H9 (cell line): ENCODE data around the gene TNFAIP3. TPM values are rescaled to one million over a fixed set of nuclear protein-coding genes. Genes with fewer than 3 reads are reported as not detected.

Experiments used
- DNase-seq: peaks from one replicate; pipeline ENCODE4 v3.0.0-alpha.2; 2017
- H2AFZ ChIP-seq: one replicate; pipeline ENCODE4 v1.6.1; 2013; ENCODE audit warnings: mild to moderate bottlenecking, low read length, control low read depth, moderate library complexity
- H2AK5ac ChIP-seq: 2 replicates; pipeline ENCODE4 v1.6.1; 2013; ENCODE audit warnings: low read length, control low read depth, mixed read lengths; ENCODE audit not compliant: insufficient read length
- H2BK120ac ChIP-seq: one replicate; pipeline ENCODE4 v1.6.1; 2013; ENCODE audit warnings: low read depth, mild to moderate bottlenecking, low read length, control low read depth, inconsistent platforms; ENCODE audit not compliant: poor library complexity, severe bottlenecking
- H2BK12ac ChIP-seq: 2 replicates; pipeline ENCODE4 v1.6.1; 2013; ENCODE audit warnings: low read length, control low read depth, mixed read lengths, low read depth; ENCODE audit not compliant: insufficient read length
- H2BK15ac ChIP-seq: 2 replicates; pipeline ENCODE4 v1.6.1; 2013; ENCODE audit warnings: low read depth, low read length, control low read depth
- H2BK20ac ChIP-seq: one replicate; pipeline ENCODE4 v1.6.1; 2013; ENCODE audit warnings: low read depth, mild to moderate bottlenecking, low read length, control low read depth, inconsistent platforms; ENCODE audit not compliant: poor library complexity, severe bottlenecking
- H2BK5ac ChIP-seq: 2 replicates; pipeline ENCODE4 v1.6.1; 2013; ENCODE audit warnings: low read length, control low read depth, mixed read lengths; ENCODE audit not compliant: insufficient read length
- H3K14ac ChIP-seq: 2 replicates; pipeline ENCODE4 v1.6.1; 2013; ENCODE audit warnings: low read length, control low read depth; ENCODE audit not compliant: insufficient read depth
- H3K18ac ChIP-seq: 2 replicates; pipeline ENCODE4 v1.6.1; 2013; ENCODE audit warnings: low read depth, mild to moderate bottlenecking, mixed read lengths, low read length, control low read depth; ENCODE audit not compliant: insufficient read length
- H3K23ac ChIP-seq: 2 replicates; pipeline ENCODE4 v1.6.1; 2013; ENCODE audit warnings: low read length, control low read depth, mixed read lengths, low read depth; ENCODE audit not compliant: insufficient read length
- H3K23me2 ChIP-seq: 2 replicates; pipeline ENCODE4 v1.6.1; 2013; ENCODE audit warnings: low read depth, mild to moderate bottlenecking, mixed read lengths, low read length, control low read depth; ENCODE audit not compliant: insufficient read length, poor library complexity, severe bottlenecking
- H3K27ac ChIP-seq: 2 replicates; pipeline ENCODE4 v1.5.1; 2013; ENCODE audit warnings: low read length, control low read depth, mixed read lengths, low read depth; ENCODE audit not compliant: insufficient read length
- H3K27me3 ChIP-seq: 2 replicates; pipeline ENCODE4 v1.6.1; 2013; ENCODE audit warnings: low read length, control low read depth, inconsistent platforms; ENCODE audit not compliant: insufficient read depth
- H3K4ac ChIP-seq: 2 replicates; pipeline ENCODE4 v1.6.1; 2013; ENCODE audit warnings: low read depth, mild to moderate bottlenecking, control low read depth, inconsistent platforms, low read length, moderate library complexity
- H3K4me1 ChIP-seq: 2 replicates; pipeline ENCODE4 v1.6.1; 2013; ENCODE audit warnings: low read length, control low read depth, inconsistent platforms; ENCODE audit not compliant: insufficient read depth
- H3K4me2 ChIP-seq: 2 replicates; pipeline ENCODE4 v1.6.1; 2013; ENCODE audit warnings: low read length, control low read depth, mixed read lengths; ENCODE audit not compliant: insufficient read length, insufficient read depth
- H3K56ac ChIP-seq: 2 replicates; pipeline ENCODE4 v1.6.1; 2013; ENCODE audit warnings: low read depth, mild to moderate bottlenecking, mixed read lengths, low read length, control low read depth; ENCODE audit not compliant: insufficient read length
- H3K79me1 ChIP-seq: 2 replicates; pipeline ENCODE4 v1.6.1; 2013; ENCODE audit warnings: low read depth, mild to moderate bottlenecking, moderate library complexity, low read length, control low read depth, inconsistent platforms; ENCODE audit not compliant: insufficient read depth, poor library complexity, severe bottlenecking
- H3K79me2 ChIP-seq: 2 replicates; pipeline ENCODE4 v1.6.1; 2013; ENCODE audit warnings: low read length, control low read depth, inconsistent platforms; ENCODE audit not compliant: insufficient read depth
- H3K9ac ChIP-seq: 2 replicates; pipeline ENCODE4 v1.6.1; 2013; ENCODE audit warnings: low read length, control low read depth, mixed read lengths; ENCODE audit not compliant: insufficient read length; ENCODE audit errors: extremely low read depth
- H3K9me3 ChIP-seq: one replicate; pipeline ENCODE4 v1.6.1; 2013; ENCODE audit warnings: low read depth, low read length, inconsistent platforms; ENCODE audit not compliant: control insufficient read depth
- H3T11ph ChIP-seq: one replicate; pipeline ENCODE4 v1.6.1; 2013; ENCODE audit warnings: mild to moderate bottlenecking, low read length, control low read depth, inconsistent platforms
- H4K20me1 ChIP-seq: one replicate; pipeline ENCODE4 v1.6.1; 2013; ENCODE audit not compliant: control insufficient read depth, insufficient read length, insufficient read depth
- H4K5ac ChIP-seq: 2 replicates; pipeline ENCODE4 v1.6.1; 2013; ENCODE audit warnings: low read depth, mild to moderate bottlenecking, mixed read lengths, low read length, control low read depth; ENCODE audit not compliant: insufficient read length
- H4K8ac ChIP-seq: replicated peaks from 2 replicates; pipeline ENCODE4 v1.6.1; 2013; ENCODE audit warnings: low read length, control low read depth, mixed read lengths, low read depth; ENCODE audit not compliant: insufficient read length
- H4K91ac ChIP-seq: 2 replicates; pipeline ENCODE4 v1.6.1; 2013; ENCODE audit warnings: low read depth, mild to moderate bottlenecking, moderate library complexity, mixed read lengths, low read length, control low read depth; ENCODE audit not compliant: insufficient read length
- H3K27ac Mint-ChIP-seq, 3 experiments: 2 replicates in 2 of 3; 3 replicates in 1 of 3; pipeline ENCODE4 v1.8.0; 2020 to 2021; ENCODE audit warnings: mixed read lengths in 3 of 3, mild to moderate bottlenecking in 1 of 3, moderate library complexity in 1 of 3
- H3K27me3 Mint-ChIP-seq: 2 replicates; pipeline ENCODE4 v1.8.0; 2021; ENCODE audit warnings: low read depth, mild to moderate bottlenecking, moderate library complexity, mixed read lengths
- H3K36me3 Mint-ChIP-seq, 3 experiments: 2 replicates in 2 of 3; 3 replicates in 1 of 3; pipeline ENCODE4 v1.8.0; 2020 to 2021; ENCODE audit warnings: low read depth in 3 of 3, mixed read lengths in 3 of 3; ENCODE audit not compliant: insufficient read depth in 1 of 3
- H3K4me1 Mint-ChIP-seq, 2 experiments: 2 replicates each; pipeline ENCODE4 v1.8.0; 2020; ENCODE audit warnings: mixed read lengths in 2 of 2
- H3K4me3 Mint-ChIP-seq, 2 experiments: 2 replicates in 1 of 2; 3 replicates in 1 of 2; pipeline ENCODE4 v1.8.0; 2020 to 2021; ENCODE audit warnings: mild to moderate bottlenecking in 2 of 2, mixed read lengths in 2 of 2, moderate library complexity in 1 of 2
- H3K9me3 Mint-ChIP-seq, 2 experiments: 2 replicates in 1 of 2; 3 replicates in 1 of 2; pipeline ENCODE4 v1.8.0; 2020; ENCODE audit warnings: mild to moderate bottlenecking in 2 of 2, mixed read lengths in 2 of 2, moderate library complexity in 1 of 2
- WGBS: extraction: QIAGEN DNeasy Blood & Tissue Kit; methylation state at CpG from one replicate; pipeline ENCODE4 v1.1.7; 2013; ENCODE audit warnings: missing lambda C conversion rate, low lambda C conversion rate, mixed read lengths; ENCODE audit not compliant: insufficient read length; ENCODE audit errors: extremely low coverage; 5-methylcytosine and 5-hydroxymethylcytosine counted together
- total RNA-seq: library from RNA; stranded (reverse); gene quantifications from 2 replicates; pipeline ENCODE4 v1.2.1, GENCODE V29; 2021
- TF ChIP-seq, protein P1 (sequence below): fragments of 200-600 bp; sonication (generic); conservative IDR thresholded peaks from 3 replicates; pipeline ENCODE4 v1.8.0; 2021; ENCODE audit warnings: antibody characterized with exemption, mild to moderate bottlenecking

TNFAIP3 gene
- total RNA-seq, 1 experiment from 2014 or later = 3.7 TPM

DNA sequence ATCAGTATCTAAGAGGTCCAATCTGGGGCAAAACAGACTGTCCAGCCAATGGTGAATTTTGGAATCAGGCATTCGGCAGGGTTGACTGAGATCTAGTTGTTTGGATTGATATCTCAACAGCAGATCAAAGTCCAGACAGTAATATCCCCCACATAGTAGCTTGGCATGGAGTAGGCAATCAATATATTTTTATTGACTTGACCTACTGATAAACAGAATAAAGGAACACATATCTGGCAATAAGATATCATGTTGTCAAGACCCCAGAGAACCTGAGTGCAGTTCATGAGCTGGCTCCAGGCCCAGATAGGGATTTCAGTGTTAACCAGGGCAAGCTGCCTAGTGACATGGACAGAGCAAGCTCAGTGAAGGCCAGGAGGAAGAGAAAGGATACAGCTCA, 34.4 kb downstream of the TNFAIP3 start:
- Histone ChIP-seq H3K9me3 (no peaks in the 10 kb centered on the region), H2BK120ac (no peak overlapping the region), H3K4me1 (no peaks in the 10 kb centered on the region), H3K27me3 (no peaks in the 10 kb centered on the region), H3K4ac (no peak overlapping the region), H3K4me2 (no peak overlapping the region), H3K79me2 (no peaks in the 10 kb centered on the region), H3K23me2 (no peaks in the 10 kb centered on the region), H4K5ac (no peak overlapping the region), H2BK12ac (no peak overlapping the region), H3K27ac (no peak overlapping the region), H2BK15ac (no peak overlapping the region), H3K18ac (no peak overlapping the region), H2AFZ (no peak overlapping the region), H3K79me1 (no peaks in the 10 kb centered on the region), H4K20me1 (no peaks in the 10 kb centered on the region), H2AK5ac (no peak overlapping the region), H3T11ph (no peak overlapping the region), H3K9ac (no peak overlapping the region), H3K56ac (no peak overlapping the region), H2BK5ac (no peak overlapping the region), H2BK20ac (no peak overlapping the region), H4K91ac (no peak overlapping the region), H3K23ac (no peak overlapping the region), H3K14ac (no peak overlapping the region), H4K8ac (no peak overlapping the region)
- no peaks in the 10 kb centered on the region for H3K27me3 Mint-ChIP-seq
- H3K27ac Mint-ChIP-seq = no peak overlapping the region
- TF ChIP-seq, protein P1, sequence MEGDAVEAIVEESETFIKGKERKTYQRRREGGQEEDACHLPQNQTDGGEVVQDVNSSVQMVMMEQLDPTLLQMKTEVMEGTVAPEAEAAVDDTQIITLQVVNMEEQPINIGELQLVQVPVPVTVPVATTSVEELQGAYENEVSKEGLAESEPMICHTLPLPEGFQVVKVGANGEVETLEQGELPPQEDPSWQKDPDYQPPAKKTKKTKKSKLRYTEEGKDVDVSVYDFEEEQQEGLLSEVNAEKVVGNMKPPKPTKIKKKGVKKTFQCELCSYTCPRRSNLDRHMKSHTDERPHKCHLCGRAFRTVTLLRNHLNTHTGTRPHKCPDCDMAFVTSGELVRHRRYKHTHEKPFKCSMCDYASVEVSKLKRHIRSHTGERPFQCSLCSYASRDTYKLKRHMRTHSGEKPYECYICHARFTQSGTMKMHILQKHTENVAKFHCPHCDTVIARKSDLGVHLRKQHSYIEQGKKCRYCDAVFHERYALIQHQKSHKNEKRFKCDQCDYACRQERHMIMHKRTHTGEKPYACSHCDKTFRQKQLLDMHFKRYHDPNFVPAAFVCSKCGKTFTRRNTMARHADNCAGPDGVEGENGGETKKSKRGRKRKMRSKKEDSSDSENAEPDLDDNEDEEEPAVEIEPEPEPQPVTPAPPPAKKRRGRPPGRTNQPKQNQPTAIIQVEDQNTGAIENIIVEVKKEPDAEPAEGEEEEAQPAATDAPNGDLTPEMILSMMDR = no peak
- H3K9me3 Mint-ChIP-seq = no peaks in the 10 kb centered on the region
- no peak overlapping the region for H3K4me3 Mint-ChIP-seq
- no CpG with 5 or more reads among the region's 1 CpG for WGBS
- H3K36me3 Mint-ChIP-seq = no peaks in the 10 kb centered on the region
- DNase-seq = no peak
- H3K4me1 Mint-ChIP-seq = no peaks in the 10 kb centered on the region
